H9 (cell line): Measurements from ENCODE around the gene ITLN1. TPM values are rescaled to one million over a fixed set of nuclear protein-coding genes. Genes with fewer than 3 reads are reported as not detected.

Experiments used
- DNase-seq: peaks from one replicate; pipeline ENCODE4 v3.0.0-alpha.2; 2017
- H2AFZ ChIP-seq: one replicate; pipeline ENCODE4 v1.6.1; 2013; ENCODE audit warnings: mild to moderate bottlenecking, low read length, control low read depth, moderate library complexity
- H2AK5ac ChIP-seq: 2 replicates; pipeline ENCODE4 v1.6.1; 2013; ENCODE audit warnings: low read length, control low read depth, mixed read lengths; ENCODE audit not compliant: insufficient read length
- H2BK120ac ChIP-seq: one replicate; pipeline ENCODE4 v1.6.1; 2013; ENCODE audit warnings: low read depth, mild to moderate bottlenecking, low read length, control low read depth, inconsistent platforms; ENCODE audit not compliant: poor library complexity, severe bottlenecking
- H2BK12ac ChIP-seq: 2 replicates; pipeline ENCODE4 v1.6.1; 2013; ENCODE audit warnings: low read length, control low read depth, mixed read lengths, low read depth; ENCODE audit not compliant: insufficient read length
- H2BK15ac ChIP-seq: 2 replicates; pipeline ENCODE4 v1.6.1; 2013; ENCODE audit warnings: low read depth, low read length, control low read depth
- H2BK20ac ChIP-seq: one replicate; pipeline ENCODE4 v1.6.1; 2013; ENCODE audit warnings: low read depth, mild to moderate bottlenecking, low read length, control low read depth, inconsistent platforms; ENCODE audit not compliant: poor library complexity, severe bottlenecking
- H2BK5ac ChIP-seq: 2 replicates; pipeline ENCODE4 v1.6.1; 2013; ENCODE audit warnings: low read length, control low read depth, mixed read lengths; ENCODE audit not compliant: insufficient read length
- H3K14ac ChIP-seq: 2 replicates; pipeline ENCODE4 v1.6.1; 2013; ENCODE audit warnings: low read length, control low read depth; ENCODE audit not compliant: insufficient read depth
- H3K18ac ChIP-seq: 2 replicates; pipeline ENCODE4 v1.6.1; 2013; ENCODE audit warnings: low read depth, mild to moderate bottlenecking, mixed read lengths, low read length, control low read depth; ENCODE audit not compliant: insufficient read length
- H3K23ac ChIP-seq: 2 replicates; pipeline ENCODE4 v1.6.1; 2013; ENCODE audit warnings: low read length, control low read depth, mixed read lengths, low read depth; ENCODE audit not compliant: insufficient read length
- H3K23me2 ChIP-seq: 2 replicates; pipeline ENCODE4 v1.6.1; 2013; ENCODE audit warnings: low read depth, mild to moderate bottlenecking, mixed read lengths, low read length, control low read depth; ENCODE audit not compliant: insufficient read length, poor library complexity, severe bottlenecking
- H3K27ac ChIP-seq: 2 replicates; pipeline ENCODE4 v1.5.1; 2013; ENCODE audit warnings: low read length, control low read depth, mixed read lengths, low read depth; ENCODE audit not compliant: insufficient read length
- H3K27me3 ChIP-seq: 2 replicates; pipeline ENCODE4 v1.6.1; 2013; ENCODE audit warnings: low read length, control low read depth, inconsistent platforms; ENCODE audit not compliant: insufficient read depth
- H3K4ac ChIP-seq: 2 replicates; pipeline ENCODE4 v1.6.1; 2013; ENCODE audit warnings: low read depth, mild to moderate bottlenecking, control low read depth, inconsistent platforms, low read length, moderate library complexity
- H3K4me1 ChIP-seq: 2 replicates; pipeline ENCODE4 v1.6.1; 2013; ENCODE audit warnings: low read length, control low read depth, inconsistent platforms; ENCODE audit not compliant: insufficient read depth
- H3K4me2 ChIP-seq: 2 replicates; pipeline ENCODE4 v1.6.1; 2013; ENCODE audit warnings: low read length, control low read depth, mixed read lengths; ENCODE audit not compliant: insufficient read length, insufficient read depth
- H3K56ac ChIP-seq: 2 replicates; pipeline ENCODE4 v1.6.1; 2013; ENCODE audit warnings: low read depth, mild to moderate bottlenecking, mixed read lengths, low read length, control low read depth; ENCODE audit not compliant: insufficient read length
- H3K79me1 ChIP-seq: 2 replicates; pipeline ENCODE4 v1.6.1; 2013; ENCODE audit warnings: low read depth, mild to moderate bottlenecking, moderate library complexity, low read length, control low read depth, inconsistent platforms; ENCODE audit not compliant: insufficient read depth, poor library complexity, severe bottlenecking
- H3K79me2 ChIP-seq: 2 replicates; pipeline ENCODE4 v1.6.1; 2013; ENCODE audit warnings: low read length, control low read depth, inconsistent platforms; ENCODE audit not compliant: insufficient read depth
- H3K9ac ChIP-seq: 2 replicates; pipeline ENCODE4 v1.6.1; 2013; ENCODE audit warnings: low read length, control low read depth, mixed read lengths; ENCODE audit not compliant: insufficient read length; ENCODE audit errors: extremely low read depth
- H3K9me3 ChIP-seq: one replicate; pipeline ENCODE4 v1.6.1; 2013; ENCODE audit warnings: low read depth, low read length, inconsistent platforms; ENCODE audit not compliant: control insufficient read depth
- H3T11ph ChIP-seq: one replicate; pipeline ENCODE4 v1.6.1; 2013; ENCODE audit warnings: mild to moderate bottlenecking, low read length, control low read depth, inconsistent platforms
- H4K20me1 ChIP-seq: one replicate; pipeline ENCODE4 v1.6.1; 2013; ENCODE audit not compliant: control insufficient read depth, insufficient read length, insufficient read depth
- H4K5ac ChIP-seq: 2 replicates; pipeline ENCODE4 v1.6.1; 2013; ENCODE audit warnings: low read depth, mild to moderate bottlenecking, mixed read lengths, low read length, control low read depth; ENCODE audit not compliant: insufficient read length
- H4K8ac ChIP-seq: replicated peaks from 2 replicates; pipeline ENCODE4 v1.6.1; 2013; ENCODE audit warnings: low read length, control low read depth, mixed read lengths, low read depth; ENCODE audit not compliant: insufficient read length
- H4K91ac ChIP-seq: 2 replicates; pipeline ENCODE4 v1.6.1; 2013; ENCODE audit warnings: low read depth, mild to moderate bottlenecking, moderate library complexity, mixed read lengths, low read length, control low read depth; ENCODE audit not compliant: insufficient read length
- H3K27ac Mint-ChIP-seq, 3 experiments: 2 replicates in 2 of 3; 3 replicates in 1 of 3; pipeline ENCODE4 v1.8.0; 2020 to 2021; ENCODE audit warnings: mixed read lengths in 3 of 3, mild to moderate bottlenecking in 1 of 3, moderate library complexity in 1 of 3
- H3K27me3 Mint-ChIP-seq: 2 replicates; pipeline ENCODE4 v1.8.0; 2021; ENCODE audit warnings: low read depth, mild to moderate bottlenecking, moderate library complexity, mixed read lengths
- H3K36me3 Mint-ChIP-seq, 3 experiments: 2 replicates in 2 of 3; 3 replicates in 1 of 3; pipeline ENCODE4 v1.8.0; 2020 to 2021; ENCODE audit warnings: low read depth in 3 of 3, mixed read lengths in 3 of 3; ENCODE audit not compliant: insufficient read depth in 1 of 3
- H3K4me1 Mint-ChIP-seq, 2 experiments: 2 replicates each; pipeline ENCODE4 v1.8.0; 2020; ENCODE audit warnings: mixed read lengths in 2 of 2
- H3K4me3 Mint-ChIP-seq, 2 experiments: 2 replicates in 1 of 2; 3 replicates in 1 of 2; pipeline ENCODE4 v1.8.0; 2020 to 2021; ENCODE audit warnings: mild to moderate bottlenecking in 2 of 2, mixed read lengths in 2 of 2, moderate library complexity in 1 of 2
- H3K9me3 Mint-ChIP-seq, 2 experiments: 2 replicates in 1 of 2; 3 replicates in 1 of 2; pipeline ENCODE4 v1.8.0; 2020; ENCODE audit warnings: mild to moderate bottlenecking in 2 of 2, mixed read lengths in 2 of 2, moderate library complexity in 1 of 2
- total RNA-seq: library from RNA; stranded (reverse); gene quantifications from 2 replicates; pipeline ENCODE4 v1.2.1, GENCODE V29; 2021
- TF ChIP-seq, protein P1 (sequence below): fragments of 200-600 bp; sonication (generic); conservative IDR thresholded peaks from 3 replicates; pipeline ENCODE4 v1.8.0; 2021; ENCODE audit warnings: antibody characterized with exemption, mild to moderate bottlenecking

Gene ITLN1
- total RNA-seq, 1 experiment from 2014 or later: not detected

DNA sequence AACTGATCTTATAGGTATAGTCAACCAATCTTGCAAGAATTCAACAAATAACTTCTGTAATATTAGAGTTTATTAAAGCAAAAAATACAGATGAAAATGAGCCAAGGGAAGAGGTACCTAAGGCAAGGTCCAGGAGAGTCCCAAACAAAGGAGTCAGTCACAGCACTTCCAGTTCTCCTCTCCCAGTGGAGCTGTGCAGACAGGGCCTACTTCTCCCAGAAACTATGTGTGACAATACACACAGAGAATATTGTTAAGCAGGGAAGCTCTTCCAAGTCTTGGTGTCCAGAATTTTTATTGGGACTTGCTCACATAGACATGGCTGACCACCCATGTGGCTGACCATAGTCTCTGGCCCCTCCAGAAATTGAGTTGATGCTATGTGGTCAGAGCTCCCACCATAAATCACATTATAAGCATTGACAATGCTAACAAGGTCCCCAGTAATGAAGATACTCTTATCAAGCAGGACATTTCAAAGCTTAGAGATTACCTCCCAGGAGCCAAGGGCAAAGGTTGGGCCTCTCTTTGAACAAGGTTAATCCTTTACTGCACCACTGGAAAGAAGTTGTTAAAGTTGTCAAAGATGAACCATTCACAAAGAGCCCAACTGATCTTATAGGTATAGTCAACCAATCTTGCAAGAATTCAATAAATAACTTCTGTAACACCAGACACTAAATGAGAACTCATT, 18.8 kb downstream of the ITLN1 start:
- no peaks in the 10 kb centered on the region for H3K27me3 ChIP-seq
- no peak overlapping the region for H3K9ac ChIP-seq
- H3K4me2 ChIP-seq: no peak overlapping the region
- H3K4me1 ChIP-seq: no peaks in the 10 kb centered on the region
- H4K20me1 ChIP-seq: no peaks in the 10 kb centered on the region
- no peak overlapping the region for H3K14ac ChIP-seq
- Mint-ChIP-seq H3K9me3 (no peaks in the 10 kb centered on the region), H3K27ac (no peak overlapping the region), H3K27me3 (peaks cover 3% of the 10 kb centered on the region; the same call in 1 of the 2 replicates), H3K36me3 (no peaks in the 10 kb centered on the region), H3K4me1 (peaks cover 1 to 4% of the 10 kb centered on the region in 2 experiments), H3K4me3 (no peak overlapping the region)
- no peaks in the 10 kb centered on the region for H3K9me3 ChIP-seq
- H2BK120ac ChIP-seq: no peak overlapping the region
- H2BK12ac ChIP-seq: no peak overlapping the region
- H3K23me2 ChIP-seq: no peaks in the 10 kb centered on the region
- H3K79me2 ChIP-seq: no peaks in the 10 kb centered on the region
- no peak overlapping the region for H4K91ac ChIP-seq
- H4K8ac ChIP-seq: no peak overlapping the region
- no peak overlapping the region for H3K4ac ChIP-seq
- no peak overlapping the region for H2AK5ac ChIP-seq
- no peak overlapping the region for H3K23ac ChIP-seq
- no peak overlapping the region for H2BK5ac ChIP-seq
- no peak overlapping the region for H4K5ac ChIP-seq
- no peak for DNase-seq
- H2BK20ac ChIP-seq: no peak overlapping the region
- no peak overlapping the region for H2BK15ac ChIP-seq
- H3K56ac ChIP-seq: no peak overlapping the region
- TF ChIP-seq, protein P1, sequence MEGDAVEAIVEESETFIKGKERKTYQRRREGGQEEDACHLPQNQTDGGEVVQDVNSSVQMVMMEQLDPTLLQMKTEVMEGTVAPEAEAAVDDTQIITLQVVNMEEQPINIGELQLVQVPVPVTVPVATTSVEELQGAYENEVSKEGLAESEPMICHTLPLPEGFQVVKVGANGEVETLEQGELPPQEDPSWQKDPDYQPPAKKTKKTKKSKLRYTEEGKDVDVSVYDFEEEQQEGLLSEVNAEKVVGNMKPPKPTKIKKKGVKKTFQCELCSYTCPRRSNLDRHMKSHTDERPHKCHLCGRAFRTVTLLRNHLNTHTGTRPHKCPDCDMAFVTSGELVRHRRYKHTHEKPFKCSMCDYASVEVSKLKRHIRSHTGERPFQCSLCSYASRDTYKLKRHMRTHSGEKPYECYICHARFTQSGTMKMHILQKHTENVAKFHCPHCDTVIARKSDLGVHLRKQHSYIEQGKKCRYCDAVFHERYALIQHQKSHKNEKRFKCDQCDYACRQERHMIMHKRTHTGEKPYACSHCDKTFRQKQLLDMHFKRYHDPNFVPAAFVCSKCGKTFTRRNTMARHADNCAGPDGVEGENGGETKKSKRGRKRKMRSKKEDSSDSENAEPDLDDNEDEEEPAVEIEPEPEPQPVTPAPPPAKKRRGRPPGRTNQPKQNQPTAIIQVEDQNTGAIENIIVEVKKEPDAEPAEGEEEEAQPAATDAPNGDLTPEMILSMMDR: no peak
- no peak overlapping the region for H2AFZ ChIP-seq
- no peak overlapping the region for H3T11ph ChIP-seq
- H3K79me1 ChIP-seq: no peaks in the 10 kb centered on the region
- no peak overlapping the region for H3K27ac ChIP-seq
- H3K18ac ChIP-seq: no peak overlapping the region
